Gastroesophageal sphincter (tissue), 4 donors: ENCODE data around the gene NAALADL2. TPM values are rescaled to one million over a fixed set of nuclear protein-coding genes. Genes with fewer than 3 reads are reported as not detected.
"Not testable (repeated sequence)": the region's sequence is repeated elsewhere in the genome, so short reads cannot be mapped to it uniquely, and the experiment has no call there.

Experiments used
- ATAC-seq: fragments of 150-250 bp; one replicate; pipeline ENCODE4 v1.9.1; 2016; ENCODE audit warnings: mild to moderate bottlenecking, moderate library complexity
- H3K27ac ChIP-seq, 4 donors: fragments of 200-600 bp; sonication (generic) in 3 of 4; 1 replicate in 3 of 4; 2 replicates in 1 of 4; pipeline ENCODE4 v1.5.1; 2016 to 2019
- H3K27me3 ChIP-seq: fragments of 200-600 bp; sonication (generic); one replicate; pipeline ENCODE4 v1.5.1; 2019
- H3K36me3 ChIP-seq, 2 donors: fragments of 200-600 bp; sonication (generic); one replicate each; pipeline ENCODE4 v1.5.1; 2019; ENCODE audit warnings: control low read depth in 1 of 2
- H3K4me1 ChIP-seq, 3 donors: fragments of 200-600 bp; sonication (generic); 1 replicate in 2 of 3; 2 replicates in 1 of 3; pipeline ENCODE4 v1.5.1; 2016 to 2019; ENCODE audit warnings: control low read depth in 2 of 3
- H3K4me3 ChIP-seq, 2 donors: fragments of 200-600 bp; sonication (generic); one replicate each; pipeline ENCODE4 v1.5.1; 2019; ENCODE audit warnings: mild to moderate bottlenecking in 1 of 2, moderate library complexity in 1 of 2
- H3K9me3 ChIP-seq, 3 donors: fragments of 200-600 bp; sonication (generic); one replicate each; pipeline ENCODE4 v1.5.1; 2017 to 2019; ENCODE audit warnings: control low read depth in 2 of 3
- EP300 ChIP-seq: sonication (generic); formaldehyde crosslinking; IDR thresholded peaks from one replicate; pipeline ENCODE4 v1.6.1; 2017; ENCODE audit warnings: antibody characterized with exemption, mild to moderate bottlenecking
- POLR2A ChIP-seq, 2 donors: fragments of 450-650 bp; IDR thresholded peaks; one replicate each; pipeline ENCODE4 v1.6.1; 2017; ENCODE audit warnings: antibody characterized with exemption in 2 of 2, mild to moderate bottlenecking in 2 of 2, moderate library complexity in 1 of 2
- POLR2AphosphoS5 ChIP-seq: sonication (generic); formaldehyde crosslinking; IDR thresholded peaks from one replicate; pipeline ENCODE4 v1.6.1; 2017; ENCODE audit warnings: antibody characterized with exemption
- WGBS, 2 donors: methylation state at CpG; one replicate each; pipeline ENCODE4 v1.1.5; 2018; ENCODE audit warnings: low coverage in 1 of 2; 5-methylcytosine and 5-hydroxymethylcytosine counted together
- total RNA-seq, 4 donors: library from RNA; depleted of rRNA; stranded (reverse); fragments of >200 nt; gene quantifications; one replicate each; pipeline ENCODE4 v1.1.0, GENCODE V29; 2016
- TF ChIP-seq, protein P1 (sequence below), 4 experiments: fragments of 200-600 bp in 2 of 4; fragments of 450-650 bp in 2 of 4; sonication (generic) in 1 of 4; IDR thresholded peaks; one replicate each; pipeline ENCODE4 v1.5.1; 2017 to 2019; ENCODE audit warnings: antibody characterized with exemption in 4 of 4, mild to moderate bottlenecking in 2 of 4, moderate library complexity in 2 of 4

Gene NAALADL2
- total RNA-seq, 4 donors from 2014 or later: 3.1 to 7.4 (median 6.2) TPM

DNA sequence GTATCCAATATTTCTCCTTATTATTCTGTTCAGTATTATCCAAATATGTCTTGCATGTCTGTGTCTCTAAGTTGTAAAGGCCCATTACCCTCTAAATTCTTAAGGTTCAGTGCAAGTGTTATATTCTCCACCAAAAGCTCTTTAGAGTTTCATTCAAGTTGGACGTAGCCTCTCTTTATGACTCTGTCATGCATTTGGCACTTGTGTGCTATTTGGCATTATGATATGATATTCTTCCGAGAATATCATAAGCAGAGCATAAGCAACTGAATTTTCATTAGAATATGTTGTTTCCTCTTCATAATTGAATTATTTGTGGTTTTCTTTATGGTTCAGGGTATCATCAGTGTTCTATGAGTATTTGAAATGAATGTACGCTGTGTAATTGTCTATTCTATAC lies 594.2 kb downstream of the NAALADL2 start:
- 86 to 96% methylated on average over 3 of the region's 3 CpGs for WGBS, 2 donors
- TF ChIP-seq POLR2A (IDR thresholded peaks at IDR 0.05): no peak
- no peak for TF ChIP-seq POLR2AphosphoS5
- no peak for TF ChIP-seq EP300
- TF ChIP-seq, protein P1, sequence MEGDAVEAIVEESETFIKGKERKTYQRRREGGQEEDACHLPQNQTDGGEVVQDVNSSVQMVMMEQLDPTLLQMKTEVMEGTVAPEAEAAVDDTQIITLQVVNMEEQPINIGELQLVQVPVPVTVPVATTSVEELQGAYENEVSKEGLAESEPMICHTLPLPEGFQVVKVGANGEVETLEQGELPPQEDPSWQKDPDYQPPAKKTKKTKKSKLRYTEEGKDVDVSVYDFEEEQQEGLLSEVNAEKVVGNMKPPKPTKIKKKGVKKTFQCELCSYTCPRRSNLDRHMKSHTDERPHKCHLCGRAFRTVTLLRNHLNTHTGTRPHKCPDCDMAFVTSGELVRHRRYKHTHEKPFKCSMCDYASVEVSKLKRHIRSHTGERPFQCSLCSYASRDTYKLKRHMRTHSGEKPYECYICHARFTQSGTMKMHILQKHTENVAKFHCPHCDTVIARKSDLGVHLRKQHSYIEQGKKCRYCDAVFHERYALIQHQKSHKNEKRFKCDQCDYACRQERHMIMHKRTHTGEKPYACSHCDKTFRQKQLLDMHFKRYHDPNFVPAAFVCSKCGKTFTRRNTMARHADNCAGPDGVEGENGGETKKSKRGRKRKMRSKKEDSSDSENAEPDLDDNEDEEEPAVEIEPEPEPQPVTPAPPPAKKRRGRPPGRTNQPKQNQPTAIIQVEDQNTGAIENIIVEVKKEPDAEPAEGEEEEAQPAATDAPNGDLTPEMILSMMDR (IDR thresholded peaks at IDR 0.05): no peak
- H3K9me3 ChIP-seq: no peaks in the 10 kb centered on the region
- H3K4me3 ChIP-seq: no peak overlapping the region
- H3K4me1 ChIP-seq: no peaks in the 10 kb centered on the region
- H3K27me3 ChIP-seq: no peaks in the 10 kb centered on the region
- no peak overlapping the region for H3K27ac ChIP-seq
- H3K36me3 ChIP-seq: no peaks in the 10 kb centered on the region
- ATAC-seq: no peak

DNA sequence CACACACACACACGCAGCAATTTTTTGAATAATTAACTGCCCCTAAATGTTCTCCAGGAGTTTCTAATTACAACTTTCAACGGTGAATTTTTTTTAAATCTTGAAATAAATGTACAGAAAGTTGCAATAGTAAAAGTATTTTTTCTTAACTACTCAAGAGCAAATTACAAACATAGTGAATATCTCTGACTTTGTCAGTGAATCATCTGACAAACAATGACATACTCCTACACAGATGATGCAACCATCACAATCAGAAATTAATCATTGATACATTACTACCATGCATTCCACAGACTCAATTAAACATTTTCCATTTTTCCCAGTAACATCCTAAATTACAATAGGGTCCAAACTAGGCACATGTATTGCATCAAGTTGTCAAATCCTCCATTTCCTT lies 597.3 kb downstream of the NAALADL2 start:
- 83 to 88% methylated on average over 2 of the region's 2 CpGs for WGBS, 2 donors
- Histone ChIP-seq H3K27me3 (no peaks in the 10 kb centered on the region), H3K4me3 (no peak overlapping the region), H3K4me1 (no peaks in the 10 kb centered on the region), H3K36me3 (no peaks in the 10 kb centered on the region), H3K27ac (no peak overlapping the region), H3K9me3 (no peaks in the 10 kb centered on the region)
- ATAC-seq: no peak
- TF ChIP-seq, protein P1 (IDR thresholded peaks at IDR 0.05): no peak
- TF ChIP-seq EP300 (no peak), POLR2AphosphoS5 (no peak), POLR2A (IDR thresholded peaks at IDR 0.05) (no peak)

DNA sequence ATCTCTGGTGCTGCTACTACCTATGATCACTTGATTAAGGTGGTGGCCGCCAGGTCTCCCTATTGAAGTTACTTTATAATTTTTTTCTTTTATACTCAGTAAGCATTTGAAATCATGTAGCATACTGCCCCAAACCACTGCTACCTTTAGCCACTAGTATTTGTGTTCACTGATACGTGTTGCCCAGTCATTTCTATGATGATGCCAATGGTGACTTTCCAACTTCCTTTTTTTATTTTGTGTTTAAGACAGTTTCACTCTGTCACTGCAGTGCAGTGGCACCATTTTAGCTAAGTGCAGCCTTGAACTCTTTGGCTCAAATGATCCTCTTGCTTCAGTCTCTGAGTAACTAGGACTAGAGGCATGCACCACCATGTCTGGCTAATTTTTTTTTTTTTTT lies 598.2 kb downstream of the NAALADL2 start:
- H3K27ac ChIP-seq: no peak overlapping the region
- H3K27me3 ChIP-seq: no peaks in the 10 kb centered on the region
- no peak overlapping the region for H3K4me3 ChIP-seq
- no peaks in the 10 kb centered on the region for H3K9me3 ChIP-seq
- 91 to 100% methylated on average over 2 of the region's 2 CpGs for WGBS, 2 donors
- no peak for ATAC-seq
- no peaks in the 10 kb centered on the region for H3K36me3 ChIP-seq
- no peak for TF ChIP-seq POLR2AphosphoS5
- TF ChIP-seq EP300: no peak
- TF ChIP-seq POLR2A (IDR thresholded peaks at IDR 0.05): no peak
- TF ChIP-seq, protein P1 (IDR thresholded peaks at IDR 0.05): no peak
- no peaks in the 10 kb centered on the region for H3K4me1 ChIP-seq

DNA sequence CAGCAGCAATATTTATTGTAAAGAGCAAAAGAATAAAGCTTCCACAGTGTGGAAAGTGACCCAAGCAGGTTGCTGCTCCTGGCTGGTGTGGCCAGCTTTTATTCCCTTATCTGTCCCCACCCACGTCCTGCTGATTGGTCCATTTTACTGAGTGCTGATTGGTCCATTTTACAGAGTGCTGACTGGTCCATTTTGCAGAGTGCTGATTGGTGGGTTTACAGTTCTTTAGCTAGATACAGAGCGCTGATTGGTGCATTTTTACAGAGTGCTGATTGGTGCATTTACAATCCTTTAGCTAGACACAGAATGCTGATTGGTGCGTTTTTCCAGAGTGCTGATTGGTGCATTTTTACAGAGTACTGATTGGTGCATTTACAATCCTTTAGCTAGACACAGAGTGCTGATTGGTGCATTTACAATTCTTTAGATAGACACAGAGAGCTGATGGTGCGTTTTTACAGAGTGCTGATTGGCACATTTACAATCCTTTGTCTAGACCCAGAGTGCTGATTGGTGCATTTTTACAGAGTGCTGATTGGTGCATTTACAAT lies 601.8 kb downstream of the NAALADL2 start:
- not testable (repeated sequence) for H3K4me3 ChIP-seq, H3K27ac ChIP-seq, H3K4me1 ChIP-seq, H3K27me3 ChIP-seq, ATAC-seq, H3K36me3 ChIP-seq, H3K9me3 ChIP-seq
- 92 to 96% methylated on average over 3 to 4 of the region's 4 CpGs for WGBS, 2 donors

DNA sequence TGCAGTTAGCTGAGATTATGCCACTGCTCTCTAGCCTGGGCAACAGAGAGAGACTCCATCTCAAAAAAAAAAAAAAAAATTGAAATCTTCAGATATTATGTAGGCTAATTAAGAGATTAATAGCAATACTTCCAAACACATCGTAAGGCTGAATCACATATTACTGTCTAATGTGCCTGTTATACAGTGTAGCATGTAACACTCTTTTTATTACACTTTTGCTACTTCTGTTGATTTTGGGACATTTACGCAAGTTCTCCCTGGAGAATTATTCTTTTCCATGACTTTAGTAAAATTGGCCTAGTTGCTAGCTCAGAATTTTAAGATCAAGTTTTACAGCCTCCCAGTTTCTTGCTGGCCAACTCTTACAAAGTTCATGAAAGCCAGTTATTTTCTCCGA lies 605.2 kb downstream of the NAALADL2 start:
- 85 to 95% methylated on average over 3 of the region's 3 CpGs for WGBS, 2 donors
- Histone ChIP-seq H3K4me1 (no peaks in the 10 kb centered on the region), H3K36me3 (no peaks in the 10 kb centered on the region), H3K27ac (no peak overlapping the region), H3K4me3 (no peak overlapping the region), H3K9me3 (no peaks in the 10 kb centered on the region), H3K27me3 (no peaks in the 10 kb centered on the region)
- no peak for ATAC-seq
- no peak for TF ChIP-seq EP300
- TF ChIP-seq POLR2AphosphoS5: no peak
- TF ChIP-seq, protein P1 (IDR thresholded peaks at IDR 0.05): no peak
- no peak for TF ChIP-seq POLR2A (IDR thresholded peaks at IDR 0.05)
